H1 (cell line): Measurements from ENCODE around the gene VAT1L. TPM values are rescaled to one million over a fixed set of nuclear protein-coding genes. Genes with fewer than 3 reads are reported as not detected.

Source experiments
- CTCF ChIA-PET: fragments of 300-600 bp; sonication (Branson Sonifier 250); formaldehyde crosslinking; loops from one replicate; lab custom pipeline; 2021; ENCODE audit not compliant: partially characterized antibody; lab: Charles Lee
- POLR2A ChIA-PET: fragments of 300-600 bp; sonication (Branson Sonifier 250); formaldehyde crosslinking; loops from one replicate; lab custom pipeline; 2021; ENCODE audit warnings: inconsistent platforms; ENCODE audit not compliant: partially characterized antibody; lab: Charles Lee
- DNase-seq, 2 experiments: peaks; one replicate each; pipeline versions ENCODE4 v3.0.0 to v3.0.0-alpha.2; 2010 to 2022; ENCODE audit warnings: low spot score in 2 of 2, low read depth in 1 of 2, mixed read lengths in 1 of 2
- FAIRE-seq: peaks from 2 replicates; lab custom pipeline; 2011; peaks lifted over from hg19 to GRCh38; lab: Jason Lieb, UNC
- H2AFZ ChIP-seq: 2 replicates; pipeline ENCODE4 v1.8.1; 2012; ENCODE audit warnings: low read length, inconsistent platforms
- H2AK5ac ChIP-seq: 2 replicates; pipeline ENCODE4 v1.6.1; 2013; ENCODE audit warnings: low read depth, low read length
- H2BK120ac ChIP-seq: replicated peaks from 2 replicates; pipeline ENCODE3; 2013; ENCODE audit warnings: low read depth, low read length, inconsistent platforms
- H2BK12ac ChIP-seq: 2 replicates; pipeline ENCODE4 v1.6.1; 2013; ENCODE audit warnings: low read depth, low read length
- H2BK15ac ChIP-seq: 2 replicates; pipeline ENCODE4 v1.6.1; 2013; ENCODE audit warnings: low read length
- H2BK20ac ChIP-seq: 2 replicates; pipeline ENCODE4 v1.6.1; 2013; ENCODE audit warnings: low read length
- H2BK5ac ChIP-seq: 2 replicates; pipeline ENCODE4 v1.6.1; 2013; ENCODE audit warnings: low read depth, low read length
- H3K14ac ChIP-seq: 2 replicates; pipeline ENCODE4 v1.6.1; 2013; ENCODE audit warnings: inconsistent platforms; ENCODE audit not compliant: insufficient read length
- H3K18ac ChIP-seq: 2 replicates; pipeline ENCODE4 v1.6.1; 2013; ENCODE audit warnings: low read length; ENCODE audit errors: extremely low read depth
- H3K23ac ChIP-seq: 2 replicates; pipeline ENCODE4 v1.6.1; 2013; ENCODE audit warnings: inconsistent platforms; ENCODE audit not compliant: insufficient read length
- H3K23me2 ChIP-seq: 2 replicates; pipeline ENCODE4 v1.6.1; 2013; ENCODE audit warnings: low read depth, low read length
- H3K27ac ChIP-seq: 2 replicates; pipeline ENCODE4 v1.6.1; 2011; ENCODE audit warnings: low read depth, low read length, inconsistent platforms
- H3K27me3 ChIP-seq, 4 experiments: replicated peaks in 1 of 4; 1 replicate in 1 of 4; 2 replicates in 3 of 4; pipeline versions ENCODE4 v1.6.1 to v1.8.1; 2011 to 2013; ENCODE audit warnings: low read length in 3 of 4, mild to moderate bottlenecking in 3 of 4, inconsistent platforms in 2 of 4, mixed read lengths in 2 of 4, moderate library complexity in 1 of 4; ENCODE audit not compliant: control insufficient read depth in 3 of 4, insufficient read depth in 3 of 4; ENCODE audit errors: extremely low read depth in 1 of 4
- H3K36me3 ChIP-seq, 4 experiments: 2 replicates each; pipeline versions ENCODE4 v1.6.1 to v1.8.1; 2011 to 2013; ENCODE audit warnings: mild to moderate bottlenecking in 4 of 4, low read length in 3 of 4, moderate library complexity in 2 of 4, control low read depth in 1 of 4, inconsistent platforms in 1 of 4; ENCODE audit not compliant: insufficient read depth in 4 of 4, control insufficient read depth in 2 of 4
- H3K4ac ChIP-seq: replicated peaks from 2 replicates; pipeline ENCODE3; 2013; ENCODE audit warnings: low read length, low read depth, mixed read lengths, inconsistent platforms; ENCODE audit not compliant: insufficient read length
- H3K4me1 ChIP-seq, 4 experiments: replicated peaks in 1 of 4; 1 replicate in 1 of 4; 2 replicates in 3 of 4; pipeline versions ENCODE4 v1.6.1 to v1.8.1; 2011 to 2013; ENCODE audit warnings: low read length in 3 of 4, inconsistent platforms in 2 of 4, mixed read lengths in 1 of 4; ENCODE audit not compliant: insufficient read depth in 4 of 4, control insufficient read depth in 3 of 4
- H3K4me2 ChIP-seq, 2 experiments: 2 replicates each; pipeline versions ENCODE4 v1.6.1 to v1.8.1; 2011 to 2013; ENCODE audit warnings: low read depth in 2 of 2, low read length in 2 of 2, control low read depth in 1 of 2, inconsistent platforms in 1 of 2, mild to moderate bottlenecking in 1 of 2; ENCODE audit not compliant: insufficient read depth in 1 of 2
- H3K4me3 ChIP-seq, 4 experiments: fragments of 200-600, 300-600 bp in 1 of 4; sonication (generic), shearing (Covaris generic), sonication (Bioruptor Twin) in 1 of 4; 2 replicates each; pipeline versions ENCODE4 v1.5.1 to v1.8.1; 2011 to 2016; ENCODE audit warnings: low read length in 4 of 4, low read depth in 3 of 4, control low read depth in 2 of 4, inconsistent platforms in 2 of 4, mild to moderate bottlenecking in 2 of 4, mixed read lengths in 1 of 4, moderate library complexity in 1 of 4; ENCODE audit not compliant: insufficient read depth in 2 of 4; ENCODE audit errors: extremely low read depth in 1 of 4
- H3K56ac ChIP-seq: replicated peaks from 2 replicates; pipeline ENCODE3; 2013; ENCODE audit warnings: low read depth, mild to moderate bottlenecking, mixed read lengths, low read length, inconsistent platforms; ENCODE audit not compliant: insufficient read length
- H3K79me1 ChIP-seq: 2 replicates; pipeline ENCODE4 v1.6.1; 2013; ENCODE audit warnings: low read depth, low read length, control low read depth
- H3K79me2 ChIP-seq, 2 experiments: 2 replicates each; pipeline versions ENCODE4 v1.6.1 to v1.8.1; 2012 to 2013; ENCODE audit warnings: low read length in 2 of 2, mild to moderate bottlenecking in 2 of 2, inconsistent platforms in 1 of 2; ENCODE audit not compliant: insufficient read depth in 2 of 2, control insufficient read depth in 1 of 2
- H3K9ac ChIP-seq, 4 experiments: replicated peaks in 1 of 4; 1 replicate in 1 of 4; 2 replicates in 3 of 4; pipeline versions ENCODE4 v1.6.1 to v1.8.1; 2011 to 2013; ENCODE audit warnings: low read depth in 3 of 4, low read length in 3 of 4, control low read depth in 2 of 4, mild to moderate bottlenecking in 2 of 4, moderate library complexity in 2 of 4, inconsistent platforms in 1 of 4; ENCODE audit errors: extremely low read depth in 1 of 4
- H3K9me3 ChIP-seq, 2 experiments: 2 replicates each; pipeline versions ENCODE4 v1.6.1 to v1.8.1; 2012 to 2013; ENCODE audit warnings: mild to moderate bottlenecking in 2 of 2, moderate library complexity in 2 of 2, control low read depth in 1 of 2, inconsistent platforms in 1 of 2, low read depth in 1 of 2, low read length in 1 of 2, mixed read lengths in 1 of 2; ENCODE audit not compliant: insufficient read depth in 2 of 2
- H4K20me1 ChIP-seq, 2 experiments: replicated peaks in 1 of 2; 2 replicates each; pipeline versions ENCODE3 to v1.8.1; 2011 to 2013; ENCODE audit warnings: inconsistent platforms in 2 of 2, low read length in 2 of 2, mild to moderate bottlenecking in 1 of 2; ENCODE audit not compliant: insufficient read depth in 2 of 2, control insufficient read depth in 1 of 2
- H4K5ac ChIP-seq: 2 replicates; pipeline ENCODE4 v1.6.1; 2013; ENCODE audit warnings: low read length, low read depth, mixed read lengths, inconsistent platforms; ENCODE audit not compliant: insufficient read length
- H4K8ac ChIP-seq: 2 replicates; pipeline ENCODE4 v1.8.0; 2013; ENCODE audit warnings: mild to moderate bottlenecking, moderate library complexity, low read length, inconsistent platforms; ENCODE audit not compliant: insufficient read depth; ENCODE audit errors: extremely low read depth
- H4K91ac ChIP-seq: replicated peaks from 2 replicates; pipeline ENCODE3; 2013; ENCODE audit warnings: low read length, mixed read lengths, inconsistent platforms; ENCODE audit not compliant: insufficient read length
- BCL11A ChIP-seq, 2 experiments: IDR thresholded peaks; one replicate each; pipeline ENCODE4 v1.6.1; 2011; ENCODE audit warnings: low read depth in 2 of 2, low read length in 2 of 2, mild to moderate bottlenecking in 2 of 2
- EZH2 ChIP-seq: fragments of 200-600 bp; sonication (generic); IDR thresholded peaks from 2 replicates; pipeline ENCODE4 v1.7.1; 2012; ENCODE audit warnings: low read depth, mild to moderate bottlenecking, moderate library complexity, low read length, inconsistent platforms; ENCODE audit not compliant: severe bottlenecking
- FOSL1 ChIP-seq: IDR thresholded peaks from 2 replicates; pipeline ENCODE4 v1.6.1; 2011; ENCODE audit warnings: mild to moderate bottlenecking, low read depth, low read length, moderate library complexity; ENCODE audit not compliant: insufficient read depth
- KDM1A ChIP-seq: fragments of 200-600, 300-600 bp; sonication (generic); IDR thresholded peaks from 2 replicates; pipeline ENCODE4 v1.7.1; 2016; ENCODE audit warnings: mild to moderate bottlenecking, low read length, borderline replicate concordance
- NRF1 ChIP-seq: IDR thresholded peaks from 2 replicates; pipeline ENCODE4 v1.6.1; 2011; ENCODE audit warnings: mild to moderate bottlenecking, low read depth, low read length, improper control_type of control experiment
- POLR2AphosphoS5 ChIP-seq: IDR thresholded peaks from 2 replicates; pipeline ENCODE4 v1.6.1; 2011; ENCODE audit warnings: low read depth, low read length
- SP1 ChIP-seq: IDR thresholded peaks from 2 replicates; pipeline ENCODE4 v1.6.1; 2011; ENCODE audit warnings: low read depth, low read length
- SRF ChIP-seq: IDR thresholded peaks from 2 replicates; pipeline ENCODE4 v1.6.1; 2011; ENCODE audit warnings: mild to moderate bottlenecking, low read depth, low read length, moderate library complexity
- WGBS, 2 experiments: shearing (Covaris generic) in 1 of 2; methylation state at CpG; one replicate each; pipeline versions ENCODE4 v1.1.6 to v1.1.7; 2013 to 2015; ENCODE audit warnings: low lambda C conversion rate in 2 of 2, mixed read lengths in 2 of 2, inconsistent platforms in 1 of 2, low coverage in 1 of 2, missing lambda C conversion rate in 1 of 2; ENCODE audit not compliant: insufficient replicate concordance in 2 of 2, insufficient coverage in 1 of 2, insufficient read length in 1 of 2; ENCODE audit errors: extremely low coverage in 1 of 2, missing lambda C conversion rate in 1 of 2; 5-methylcytosine and 5-hydroxymethylcytosine counted together
- polyA plus RNA-seq, 7 experiments: library from polyadenylated mRNA; depleted of rRNA in 3 of 7; stranded (reverse) in 5 of 7; unstranded in 2 of 7; fragments of >200 nt in 5 of 7; fragments of 200-250 nt in 2 of 7; gene quantifications; 1 replicate in 5 of 7; 2 replicates in 1 of 7; 4 replicates in 1 of 7; pipeline versions ENCODE4 v1.2.1 to v1.2.3, GENCODE V29; 2011 to 2013; ENCODE audit warnings: missing spikeins in 2 of 7, mixed read lengths in 2 of 7
- total RNA-seq: library from RNA; stranded (reverse); fragmentation: NEBNext Ultra II Directional; extraction: Animal tissue kit (Norgen Biotek cat#: 25700); gene quantifications from 2 replicates; pipeline ENCODE4 v1.2.1, GENCODE V29; 2021
- TF ChIP-seq, protein P1 (sequence below): IDR thresholded peaks from 2 replicates; pipeline ENCODE4 v1.6.1; 2011; ENCODE audit warnings: low read length, improper control_type of control experiment

Gene VAT1L
- total and polyA plus RNA-seq, 2 of the 8 experiments (the other 6 are each of a cell fraction or from before 2014, with no cell fraction given): 46.3 to 48.2 TPM

DNA sequence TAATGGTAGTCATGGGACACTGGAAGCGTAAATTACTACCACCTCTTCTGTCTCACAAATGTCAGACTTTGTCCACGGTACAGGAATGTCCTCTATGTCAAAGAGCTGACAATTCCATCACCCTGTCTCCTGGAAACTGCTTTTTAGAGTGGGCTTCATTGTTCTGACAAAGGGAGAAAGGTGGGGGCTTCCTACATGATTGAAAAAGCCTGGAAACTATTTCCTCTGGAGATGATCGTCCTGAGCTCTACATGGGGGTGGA, 53.1 kb downstream of the VAT1L start:
- Histone ChIP-seq H3K4me1 (no peaks in the 10 kb centered on the region), H2AFZ (no peak overlapping the region), H2BK15ac (no peak overlapping the region), H2BK20ac (no peak overlapping the region), H3K23me2 (no peaks in the 10 kb centered on the region), H3K56ac (no peak overlapping the region), H3K79me2 (no peaks in the 10 kb centered on the region), H2BK12ac (no peak overlapping the region), H3K4me2 (no peak overlapping the region), H3K27ac (no peak overlapping the region), H2BK120ac (no peak overlapping the region), H3K27me3 (no peaks in the 10 kb centered on the region), H3K14ac (no peak overlapping the region), H3K9me3 (no peaks in the 10 kb centered on the region), H3K79me1 (no peaks in the 10 kb centered on the region), H4K91ac (no peak overlapping the region), H3K36me3 (peaks cover 0 to 3% (median 0%) of the 10 kb centered on the region in 4 experiments; a peak in 1 of 8 replicates), H2BK5ac (no peak overlapping the region), H4K5ac (no peak overlapping the region), H3K4ac (no peak overlapping the region), H4K20me1 (no peaks in the 10 kb centered on the region), H3K4me3 (no peak overlapping the region), H3K23ac (no peak overlapping the region), H4K8ac (no peak overlapping the region), H3K9ac (no peak overlapping the region), H3K18ac (no peak overlapping the region), H2AK5ac (no peak overlapping the region)
- no peak for DNase-seq
- no peak for FAIRE-seq
- WGBS, 2 experiments: 98% methylated on average over 3 of the region's 3 CpGs; no CpG with 5 or more reads in 1 of the 2 experiments
- ChIA-PET CTCF (interaction anchor here (0.6 to 1.9 kb wide), 5 partner anchors 11 to 1687 kb away, joined by 3 to 5 read pairs (median 3); no protein-coding TSS in a partner anchor), POLR2A (no interaction called here)
- no peak for TF ChIP-seq BCL11A (IDR thresholded peaks at IDR 0.05; ENCODE audit: low read depth in 2 of 2, low read length in 2 of 2)
- no peak for TF ChIP-seq NRF1
- no peak for TF ChIP-seq KDM1A
- TF ChIP-seq FOSL1: no peak
- TF ChIP-seq, protein P1, sequence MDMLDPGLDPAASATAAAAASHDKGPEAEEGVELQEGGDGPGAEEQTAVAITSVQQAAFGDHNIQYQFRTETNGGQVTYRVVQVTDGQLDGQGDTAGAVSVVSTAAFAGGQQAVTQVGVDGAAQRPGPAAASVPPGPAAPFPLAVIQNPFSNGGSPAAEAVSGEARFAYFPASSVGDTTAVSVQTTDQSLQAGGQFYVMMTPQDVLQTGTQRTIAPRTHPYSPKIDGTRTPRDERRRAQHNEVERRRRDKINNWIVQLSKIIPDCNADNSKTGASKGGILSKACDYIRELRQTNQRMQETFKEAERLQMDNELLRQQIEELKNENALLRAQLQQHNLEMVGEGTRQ: no peak
- TF ChIP-seq SRF: no peak
- TF ChIP-seq SP1: no peak
- no peak for TF ChIP-seq EZH2
- no peak for TF ChIP-seq POLR2AphosphoS5
